GM19455 (cell line): Measurements from ENCODE around the gene NELL2.
"Not testable (repeated sequence)": the region's sequence is repeated elsewhere in the genome, so short reads cannot be mapped to it uniquely, and the experiment has no call there.

Experiments used
- ATAC-seq: cut with Tn5 transposase; IDR thresholded peaks from one replicate; pipeline ENCODE4 v1.9.1; 2021; ENCODE audit not compliant: unreplicated experiment

The NELL2 gene

GRCh38 chr12:44780221-44780790, 95.8 kb downstream of the NELL2 start:
- ATAC-seq = no peak

GRCh38 chr12:44779766-44780165, 96.3 kb downstream of the NELL2 start:
- ATAC-seq = no peak

DNA sequence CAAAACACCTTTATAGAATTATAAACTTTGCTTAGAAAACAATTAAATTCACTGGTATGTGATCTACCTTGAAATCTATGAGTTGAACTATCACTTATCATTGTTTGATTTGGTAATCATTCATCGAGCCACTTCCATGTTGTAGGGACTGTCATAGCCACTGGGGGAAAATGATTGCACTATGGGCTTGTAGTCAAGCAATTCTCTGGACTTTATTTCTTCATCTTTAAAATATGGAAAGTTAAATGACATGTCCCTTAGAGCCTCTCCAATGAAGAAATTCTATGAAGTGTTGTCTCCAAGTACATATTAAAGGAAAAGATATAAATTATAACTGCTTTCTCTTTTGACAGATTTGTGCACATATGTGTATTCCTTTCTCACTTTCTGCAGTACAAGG, 97.3 kb downstream of the NELL2 start:
- ATAC-seq = no peak

GRCh38 chr12:44777044-44777443, 99.1 kb downstream of the NELL2 start:
- no peak for ATAC-seq

- ATAC-seq = no peak
Measured at GRCh38 chr12:44775901-44776300, 100.2 kb downstream of the NELL2 start.

DNA sequence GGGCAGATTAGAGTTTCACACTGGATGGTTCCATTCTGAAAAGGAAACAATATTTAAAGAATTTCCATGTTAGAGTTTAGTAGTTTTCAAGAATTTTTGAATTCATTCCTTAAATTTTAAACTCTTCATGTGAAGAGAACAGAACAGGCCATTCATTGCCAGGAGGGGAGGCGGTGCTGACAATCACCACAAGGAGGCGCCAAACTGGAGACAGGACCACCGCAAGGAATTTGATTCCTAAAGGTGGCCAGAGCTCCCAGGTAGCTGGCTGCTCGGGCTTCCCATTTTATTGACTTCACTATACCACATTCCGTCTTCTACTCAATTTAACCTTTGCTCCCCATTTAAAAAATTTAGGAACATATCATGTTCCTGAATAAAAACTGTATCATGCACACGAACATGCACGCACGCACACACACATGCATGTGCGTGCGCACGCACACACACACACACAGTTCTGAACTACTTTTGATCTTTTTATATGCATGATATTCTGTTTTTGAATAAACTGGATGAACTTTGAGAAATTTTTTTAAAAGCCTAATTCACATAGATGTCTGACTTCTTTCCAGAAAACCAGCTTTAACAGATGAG, 101.2 kb downstream of the NELL2 start:
- no peak for ATAC-seq

- no peak for ATAC-seq
Measured at GRCh38 chr12:44771485-44772021, 104.6 kb downstream of the NELL2 start.

DNA sequence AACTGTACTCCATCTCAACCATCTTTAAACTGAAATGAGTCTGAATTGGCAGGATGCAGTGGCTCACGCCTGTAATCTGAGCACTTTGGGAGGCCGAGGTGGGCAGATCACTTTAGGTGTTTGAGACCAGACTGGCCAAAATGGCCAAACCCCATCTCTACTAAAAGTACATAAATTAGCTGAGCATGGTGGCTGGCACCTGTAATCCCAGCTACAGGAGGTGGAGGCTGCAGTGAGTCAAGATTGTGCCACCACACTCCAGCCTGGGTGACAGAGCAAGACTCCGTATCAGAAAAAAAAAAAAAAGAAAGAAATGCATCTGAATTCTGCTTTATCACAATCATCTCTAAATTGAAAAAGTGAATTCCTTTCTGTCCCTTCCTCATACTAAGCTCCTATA, 110.3 kb downstream of the NELL2 start:
- ATAC-seq = no peak

DNA sequence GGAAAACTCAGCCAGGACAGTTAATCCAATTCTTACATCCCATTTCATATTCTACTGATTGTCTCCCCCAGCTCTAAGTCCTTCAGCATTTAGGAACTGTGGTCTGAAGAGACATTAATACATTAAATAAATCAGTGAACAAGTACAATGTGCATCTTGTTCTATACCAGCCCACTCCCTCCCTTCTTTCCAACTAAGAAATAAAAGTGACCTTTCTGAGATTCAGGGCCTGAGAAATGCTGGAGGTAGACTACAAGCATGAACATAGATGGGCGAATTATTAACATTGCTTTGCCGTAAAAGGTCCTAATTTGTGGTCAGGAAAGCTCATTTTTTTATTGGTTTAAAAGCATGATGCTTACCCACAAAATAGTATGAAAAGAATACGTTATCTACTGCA, 113.1 kb downstream of the NELL2 start:
- ATAC-seq = no peak

DNA sequence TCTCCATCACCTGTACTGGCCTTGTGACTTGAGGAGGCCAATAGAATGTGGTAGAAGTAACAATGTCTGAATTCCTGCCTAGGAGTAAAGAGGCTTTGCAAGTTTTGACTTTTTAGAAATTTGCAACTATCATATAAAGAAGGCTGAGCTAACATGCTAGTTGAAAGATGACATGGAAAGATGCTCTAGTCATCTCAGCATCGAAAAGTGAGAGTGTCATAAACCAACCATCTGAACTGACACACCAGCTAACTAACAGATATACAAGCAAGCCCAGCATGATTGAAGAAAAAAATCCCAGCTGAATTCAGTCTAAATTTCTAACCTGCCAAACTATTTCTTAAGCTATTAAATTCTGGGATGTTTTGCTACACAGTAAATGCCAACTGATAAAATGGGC, 116.8 kb downstream of the NELL2 start:
- ATAC-seq = no peak

GRCh38 chr12:44750468-44750867, 125.6 kb downstream of the NELL2 start:
- ATAC-seq = no peak

DNA sequence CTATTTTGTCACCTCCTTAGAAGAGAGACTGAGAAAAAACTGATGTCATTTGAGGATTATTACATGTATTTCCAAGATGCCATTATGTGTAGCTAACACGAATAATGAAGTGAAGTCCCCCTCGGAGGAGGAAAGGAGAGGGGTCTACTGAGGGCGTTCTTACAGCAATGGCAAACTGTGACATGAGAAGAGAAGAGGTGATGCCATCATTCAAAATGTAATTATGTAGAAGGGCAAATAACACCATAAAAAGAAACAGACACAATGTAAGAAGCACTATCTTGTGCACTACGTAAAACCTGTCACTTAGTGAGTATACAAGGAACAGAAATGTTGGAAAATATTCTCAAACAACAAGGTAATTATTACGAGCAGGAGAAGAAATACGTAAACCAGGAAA, 126.5 kb downstream of the NELL2 start:
- ATAC-seq = no peak

GRCh38 chr12:44748950-44749468, 127.1 kb downstream of the NELL2 start:
- ATAC-seq = no peak

DNA sequence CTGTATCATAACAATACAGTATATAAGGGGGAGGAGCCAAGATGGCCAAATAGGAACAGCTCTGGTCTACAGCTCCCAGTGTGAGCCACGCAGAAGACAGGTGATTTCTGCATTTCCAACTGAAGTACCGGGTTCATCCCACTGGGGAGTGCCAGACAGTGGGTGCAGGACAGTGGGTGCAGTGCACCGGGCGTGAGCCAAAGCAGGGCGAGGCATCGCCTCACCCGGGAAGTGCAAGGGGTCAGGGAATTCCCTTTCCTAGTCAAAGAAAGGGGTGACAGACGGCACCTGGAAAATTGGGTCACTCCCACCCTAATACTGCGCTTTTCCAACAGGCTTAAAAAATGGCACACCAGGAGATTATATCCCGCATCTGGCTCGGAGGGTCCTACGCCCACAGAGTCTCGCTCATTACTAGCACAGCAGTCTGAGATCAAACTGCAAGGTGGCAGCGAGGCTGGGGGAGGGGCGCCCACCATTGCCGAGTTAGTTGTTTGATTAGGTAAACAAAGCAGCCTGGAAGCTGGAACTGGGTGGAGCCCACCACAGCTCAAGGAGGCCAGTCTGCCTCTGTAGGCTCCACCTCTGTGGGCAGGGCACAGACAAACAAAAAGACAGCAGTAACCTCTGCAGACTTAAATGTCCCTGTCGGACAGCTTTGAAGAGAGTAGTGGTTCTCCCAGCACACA, 134.7 kb downstream of the NELL2 start:
- not testable (repeated sequence) for ATAC-seq

GRCh38 chr12:44738051-44738450, 138.1 kb downstream of the NELL2 start:
- no peak for ATAC-seq

DNA sequence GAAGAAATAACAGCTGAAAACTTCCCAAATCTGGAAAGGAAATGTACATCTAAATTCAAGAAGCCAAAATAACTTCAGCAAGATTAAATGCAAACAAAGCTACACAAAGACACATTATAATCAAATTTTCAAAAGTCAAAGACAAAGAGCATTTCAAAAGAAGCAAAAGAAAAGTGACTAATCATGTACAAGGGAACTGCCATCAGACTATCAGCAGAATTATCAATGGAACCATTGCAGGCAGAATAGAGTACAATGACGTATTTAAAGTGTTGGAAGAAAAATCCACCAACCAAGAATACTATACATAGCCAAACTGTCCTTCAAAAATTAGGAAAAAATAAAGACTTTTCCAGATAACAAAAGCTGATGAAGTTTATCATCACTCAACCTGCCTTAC, 147.5 kb downstream of the NELL2 start:
- no peak for ATAC-seq

DNA sequence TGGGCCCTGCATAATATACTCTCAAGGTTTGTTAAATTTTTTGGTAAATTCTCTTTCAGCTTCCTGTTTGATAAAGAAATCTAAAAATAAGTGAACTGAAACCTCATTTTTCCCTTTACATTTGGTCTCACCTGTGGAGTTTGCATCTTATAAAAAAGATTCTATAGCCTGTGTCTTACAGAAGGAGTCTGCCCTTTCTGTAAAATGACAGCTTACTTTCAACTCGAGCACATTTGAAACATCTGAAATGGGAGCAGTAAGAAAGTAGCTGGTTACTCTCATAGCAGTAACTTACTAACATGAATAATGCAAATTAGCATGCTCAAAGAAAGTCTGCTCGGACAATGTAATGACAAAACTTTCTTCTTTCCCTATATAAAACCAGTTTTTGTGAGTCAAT, 155.8 kb downstream of the NELL2 start:
- ATAC-seq = no peak

GRCh38 chr12:44717612-44718011, 158.5 kb downstream of the NELL2 start:
- no peak for ATAC-seq

- ATAC-seq = no peak
Measured at GRCh38 chr12:44716711-44717110, 159.4 kb downstream of the NELL2 start.

DNA sequence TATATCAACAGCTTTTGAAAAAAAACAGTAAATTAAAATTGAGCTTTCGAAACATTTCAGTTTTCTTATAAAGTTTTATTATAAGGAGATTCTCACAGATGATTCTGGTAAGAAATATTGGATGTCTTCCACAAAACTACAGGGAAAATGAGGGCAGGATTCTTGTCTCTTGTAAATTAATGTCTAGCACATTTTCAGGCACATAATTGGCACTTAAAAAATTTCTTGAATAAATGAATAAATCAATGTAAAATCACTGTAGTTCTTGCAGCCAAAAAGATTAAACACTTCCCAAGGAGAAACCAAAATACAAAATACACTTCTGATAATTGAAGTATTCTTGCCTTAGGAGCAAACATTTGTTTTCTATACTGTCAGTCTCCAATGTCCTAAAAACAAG, 164.4 kb downstream of the NELL2 start:
- no peak for ATAC-seq

DNA sequence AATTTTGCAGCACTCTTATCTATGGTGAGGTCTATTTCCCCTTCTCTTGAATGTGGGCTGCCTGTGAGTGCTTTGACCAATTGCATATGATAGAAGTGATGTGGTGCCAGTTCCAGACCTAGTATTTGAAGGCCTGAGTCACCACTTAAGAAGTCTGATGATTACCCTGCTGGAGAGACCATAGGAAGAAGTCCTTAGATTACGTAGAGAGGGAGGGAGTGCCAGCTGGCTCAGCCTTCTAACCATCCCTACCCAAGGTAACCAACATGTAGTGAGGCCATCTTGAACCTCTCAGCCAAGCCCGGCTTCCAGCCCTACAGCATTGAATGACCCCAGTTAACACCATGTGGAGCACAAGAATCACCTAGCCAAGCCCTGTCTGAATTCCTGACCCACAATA, 166.9 kb downstream of the NELL2 start:
- ATAC-seq = no peak

GRCh38 chr12:44708218-44708617, 167.9 kb downstream of the NELL2 start:
- no peak for ATAC-seq
